Subcutaneous adipose tissue (tissue), 4 donors: ENCODE data around the gene CTRB2. TPM values are rescaled to one million over a fixed set of nuclear protein-coding genes. Genes with fewer than 3 reads are reported as not detected.

ENCODE experiments used
- CTCF ChIP-seq: fragments of 450-650 bp; IDR thresholded peaks from one replicate; pipeline ENCODE4 v1.5.1; 2016; ENCODE audit warnings: low read depth, mild to moderate bottlenecking, control low read depth, antibody characterized with exemption, moderate library complexity
- total RNA-seq, 4 donors: library from RNA; depleted of rRNA; stranded (reverse); fragments of >200 nt; gene quantifications; one replicate each; pipeline ENCODE4 v1.1.0, GENCODE V29; 2016

The CTRB2 gene
- total RNA-seq, 4 donors from 2014 or later: not detected

- TF ChIP-seq CTCF: no peak
Observed at GRCh38 chr16:75231570-75231969, 24.6 kb upstream of the CTRB2 start.

- no peak for TF ChIP-seq CTCF
Observed at GRCh38 chr16:75230471-75231110, 23.6 kb upstream of the CTRB2 start.

GRCh38 chr16:75229172-75230031, 22.4 kb upstream of the CTRB2 start:
- TF ChIP-seq CTCF: no peak

GRCh38 chr16:75228143-75228976, 21.4 kb upstream of the CTRB2 start:
- no peak for TF ChIP-seq CTCF

- TF ChIP-seq CTCF: no peak
Observed at GRCh38 chr16:75227361-75228142, 20.6 kb upstream of the CTRB2 start.

GRCh38 chr16:75226550-75227360, 19.8 kb upstream of the CTRB2 start:
- TF ChIP-seq CTCF: no peak
